Neutrophil (primary cell): ENCODE data around the gene ZBTB42.

ENCODE experiments used
- H3K27ac ChIP-seq: fragments of 200-600 bp; sonication (generic); 2 replicates; pipeline ENCODE4 v1.5.1; 2016; ENCODE audit warnings: mild to moderate bottlenecking, moderate library complexity
- H3K27me3 ChIP-seq: fragments of 200-600 bp; sonication (generic); 2 replicates; pipeline ENCODE4 v1.6.0; 2016; ENCODE audit warnings: mild to moderate bottlenecking
- H3K36me3 ChIP-seq: fragments of 200-600 bp; sonication (generic); 2 replicates; pipeline ENCODE4 v1.5.1; 2017
- H3K4me1 ChIP-seq, 2 experiments: fragments of 200-600 bp in 1 of 2; sonication (generic) in 1 of 2; 1 replicate in 1 of 2; 2 replicates in 1 of 2; pipeline versions ENCODE4 v1.5.1 to v1.6.1; 2013 to 2016; ENCODE audit warnings: low read depth in 1 of 2, low read length in 1 of 2, mild to moderate bottlenecking in 1 of 2, moderate library complexity in 1 of 2; ENCODE audit not compliant: control insufficient read depth in 1 of 2, insufficient read depth in 1 of 2
- H3K4me3 ChIP-seq, 2 experiments: fragments of 200-600 bp in 1 of 2; sonication (generic) in 1 of 2; 1 replicate in 1 of 2; 2 replicates in 1 of 2; pipeline ENCODE4 v1.5.1; 2013 to 2016; ENCODE audit warnings: low read depth in 1 of 2, low read length in 1 of 2, mild to moderate bottlenecking in 1 of 2, moderate library complexity in 1 of 2
- H3K9me3 ChIP-seq: fragments of 200-600 bp; sonication (generic); 2 replicates; pipeline ENCODE4 v1.5.1; 2016
- TF ChIP-seq, protein P1 (sequence below): fragments of 200-600 bp; sonication (generic); IDR thresholded peaks from 2 replicates; pipeline ENCODE4 v1.5.1; 2016; ENCODE audit warnings: antibody characterized with exemption

Gene ZBTB42

DNA sequence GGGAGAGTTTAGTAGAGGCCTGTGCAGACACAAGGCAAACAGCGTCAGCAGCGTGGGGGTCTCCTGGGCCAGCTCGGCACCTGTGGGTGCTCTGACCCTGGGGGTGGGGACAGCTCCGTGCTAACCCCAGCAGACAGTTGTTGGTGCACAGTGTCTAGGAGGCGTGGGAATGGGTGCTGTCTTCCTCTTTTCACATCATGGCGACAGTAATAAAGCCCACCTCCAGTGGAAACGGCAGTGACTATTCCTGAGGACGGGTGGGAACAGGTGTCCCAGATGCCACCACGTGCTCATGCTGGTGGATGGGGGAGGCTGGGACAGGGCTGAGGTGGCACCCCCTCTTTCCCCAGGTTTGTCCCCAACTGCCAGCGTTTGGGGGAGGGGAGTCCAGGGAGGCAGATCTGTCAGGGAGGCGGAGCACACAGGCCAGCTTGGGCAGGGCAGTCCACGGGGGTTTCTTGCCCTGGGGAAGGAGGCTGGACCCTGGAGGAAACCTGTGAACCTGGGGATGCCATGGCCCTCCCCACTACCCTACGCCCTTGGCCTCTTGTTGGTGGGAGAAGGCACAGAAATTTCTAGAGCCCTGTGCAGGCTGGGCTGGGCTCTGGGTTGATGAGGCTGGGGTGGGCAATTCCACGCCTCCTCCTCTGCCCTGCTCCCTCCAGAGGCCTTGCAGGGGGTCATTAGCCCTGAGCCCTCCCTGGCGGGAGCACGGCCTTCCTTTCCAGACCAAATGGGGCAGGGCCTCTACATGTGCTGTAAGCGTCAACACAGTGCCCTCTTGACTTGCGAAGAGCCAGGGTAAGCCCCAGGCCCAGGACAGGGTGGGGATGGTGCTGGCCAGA, 3.8 kb downstream of the ZBTB42 start:
- no peak overlapping the region for H3K27ac ChIP-seq
- TF ChIP-seq, protein P1, sequence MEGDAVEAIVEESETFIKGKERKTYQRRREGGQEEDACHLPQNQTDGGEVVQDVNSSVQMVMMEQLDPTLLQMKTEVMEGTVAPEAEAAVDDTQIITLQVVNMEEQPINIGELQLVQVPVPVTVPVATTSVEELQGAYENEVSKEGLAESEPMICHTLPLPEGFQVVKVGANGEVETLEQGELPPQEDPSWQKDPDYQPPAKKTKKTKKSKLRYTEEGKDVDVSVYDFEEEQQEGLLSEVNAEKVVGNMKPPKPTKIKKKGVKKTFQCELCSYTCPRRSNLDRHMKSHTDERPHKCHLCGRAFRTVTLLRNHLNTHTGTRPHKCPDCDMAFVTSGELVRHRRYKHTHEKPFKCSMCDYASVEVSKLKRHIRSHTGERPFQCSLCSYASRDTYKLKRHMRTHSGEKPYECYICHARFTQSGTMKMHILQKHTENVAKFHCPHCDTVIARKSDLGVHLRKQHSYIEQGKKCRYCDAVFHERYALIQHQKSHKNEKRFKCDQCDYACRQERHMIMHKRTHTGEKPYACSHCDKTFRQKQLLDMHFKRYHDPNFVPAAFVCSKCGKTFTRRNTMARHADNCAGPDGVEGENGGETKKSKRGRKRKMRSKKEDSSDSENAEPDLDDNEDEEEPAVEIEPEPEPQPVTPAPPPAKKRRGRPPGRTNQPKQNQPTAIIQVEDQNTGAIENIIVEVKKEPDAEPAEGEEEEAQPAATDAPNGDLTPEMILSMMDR = no peak

DNA sequence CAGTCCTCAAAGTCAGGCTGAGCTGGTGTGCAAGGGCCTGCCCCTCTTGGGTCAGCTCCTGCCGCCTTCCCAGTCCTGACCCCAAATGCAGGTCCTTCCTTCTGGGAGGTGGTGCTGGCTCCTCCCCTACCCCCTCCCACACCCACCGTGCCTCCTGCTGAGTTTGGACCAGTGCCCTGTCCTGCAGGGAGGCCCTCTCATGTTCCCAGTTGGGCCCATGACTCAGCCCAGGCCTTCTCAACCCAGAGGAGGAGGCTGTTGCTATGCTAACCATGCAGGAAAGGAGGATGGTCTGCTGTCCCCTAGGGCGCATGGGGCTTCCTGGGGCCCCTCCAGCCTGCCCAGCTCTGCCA, 4.4 kb downstream of the ZBTB42 start:
- Histone ChIP-seq H3K36me3 (no peaks in the 10 kb centered on the region), H3K27ac (no peak overlapping the region), H3K9me3 (no peaks in the 10 kb centered on the region), H3K4me1 (peaks cover 12 to 16% of the 10 kb centered on the region in 2 experiments), H3K4me3 (no peak overlapping the region), H3K27me3 (peaks cover 29% of the 10 kb centered on the region)
- TF ChIP-seq, protein P1 = no peak

More for the DNA sequence above, 3.8 kb downstream of the ZBTB42 start:
- peaks cover 14 to 21% of the 10 kb centered on the region in 2 experiments for H3K4me1 ChIP-seq
- no peaks in the 10 kb centered on the region for H3K36me3 ChIP-seq
- H3K27me3 ChIP-seq = peaks cover 35% of the 10 kb centered on the region
- H3K4me3 ChIP-seq = no peak overlapping the region
- H3K9me3 ChIP-seq = no peaks in the 10 kb centered on the region

DNA sequence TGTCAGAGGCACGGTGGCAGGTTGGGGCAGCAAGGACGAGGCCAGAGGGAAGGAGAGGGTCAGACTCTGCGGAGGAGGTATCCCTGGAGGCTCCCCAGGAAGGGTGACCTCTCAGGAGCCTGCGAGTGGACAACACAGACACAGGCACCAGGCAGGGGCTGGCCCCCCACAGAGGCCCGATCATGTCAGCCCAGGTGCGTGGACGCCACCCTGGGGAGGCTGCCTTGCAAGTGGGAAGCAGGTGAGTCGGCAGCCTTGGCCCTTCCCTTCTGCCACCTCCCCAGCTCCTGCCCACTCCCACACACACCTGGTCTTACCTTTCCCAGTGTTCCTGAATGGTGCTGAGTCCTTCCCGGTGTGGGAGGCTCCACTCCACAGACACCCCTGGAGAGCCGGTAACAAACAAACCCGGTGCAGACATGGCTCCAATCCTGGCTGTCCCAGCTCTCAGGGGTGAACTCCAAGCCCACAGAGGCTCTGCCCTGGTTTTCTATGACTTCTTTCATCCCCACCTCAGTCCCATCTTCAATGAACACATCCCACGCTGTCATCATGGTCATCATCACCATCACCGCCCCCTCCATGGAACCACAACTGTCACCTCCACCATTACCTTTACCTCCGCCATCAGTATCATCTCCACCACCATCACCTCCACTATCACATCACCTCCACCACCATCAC, 5.2 kb downstream of the ZBTB42 start:
- Histone ChIP-seq H3K27ac (no peak overlapping the region), H3K36me3 (no peaks in the 10 kb centered on the region), H3K27me3 (peaks cover 24% of the 10 kb centered on the region), H3K4me1 (peaks cover 9 to 13% of the 10 kb centered on the region in 2 experiments), H3K9me3 (no peaks in the 10 kb centered on the region), H3K4me3 (no peak overlapping the region)
- TF ChIP-seq, protein P1 = no peak

DNA sequence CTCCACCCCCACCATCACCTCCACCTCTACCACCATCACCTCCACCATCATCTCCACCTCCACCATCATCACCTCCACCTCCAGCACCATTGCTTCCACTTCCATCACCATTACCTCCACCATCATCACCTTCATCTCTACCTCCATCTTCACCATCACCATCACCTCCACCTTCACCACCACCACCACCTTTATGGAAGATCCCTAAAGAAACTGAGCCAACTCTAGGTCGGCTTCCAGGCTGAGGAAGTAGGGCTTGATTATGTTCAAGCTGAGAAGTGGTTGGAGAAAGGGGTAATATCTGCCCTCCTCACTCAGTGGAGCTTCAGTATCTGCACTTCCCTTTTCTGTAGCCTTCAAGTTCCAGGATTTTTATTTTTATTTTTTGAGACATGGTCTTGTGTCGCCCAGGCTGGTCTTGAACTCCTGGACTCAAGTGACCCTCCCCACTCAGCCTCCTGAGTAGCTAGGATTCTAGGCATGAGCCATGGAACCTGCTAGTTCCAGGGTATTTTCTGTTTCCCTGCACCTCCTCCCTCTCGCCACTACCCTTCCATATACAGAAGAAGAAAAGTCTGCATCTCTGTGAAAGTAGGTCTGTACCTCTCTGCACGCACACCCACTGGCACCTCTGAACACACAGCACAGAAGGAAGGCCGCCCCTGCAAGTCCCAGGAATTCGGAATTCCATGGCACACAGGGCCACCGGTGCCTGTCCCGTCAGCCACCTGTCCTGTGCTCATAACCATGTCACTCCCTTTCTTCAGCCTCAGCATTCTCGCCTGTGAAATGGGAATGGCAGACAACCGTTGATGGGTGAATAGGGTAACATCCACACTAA, 5.9 kb downstream of the ZBTB42 start:
- H3K4me3 ChIP-seq = no peak overlapping the region
- peaks cover 16% of the 10 kb centered on the region for H3K27me3 ChIP-seq
- H3K9me3 ChIP-seq = no peaks in the 10 kb centered on the region
- TF ChIP-seq, protein P1 = no peak
- H3K4me1 ChIP-seq = peaks cover 1 to 5% of the 10 kb centered on the region in 2 experiments
- H3K36me3 ChIP-seq = no peaks in the 10 kb centered on the region
- H3K27ac ChIP-seq = no peak overlapping the region

DNA sequence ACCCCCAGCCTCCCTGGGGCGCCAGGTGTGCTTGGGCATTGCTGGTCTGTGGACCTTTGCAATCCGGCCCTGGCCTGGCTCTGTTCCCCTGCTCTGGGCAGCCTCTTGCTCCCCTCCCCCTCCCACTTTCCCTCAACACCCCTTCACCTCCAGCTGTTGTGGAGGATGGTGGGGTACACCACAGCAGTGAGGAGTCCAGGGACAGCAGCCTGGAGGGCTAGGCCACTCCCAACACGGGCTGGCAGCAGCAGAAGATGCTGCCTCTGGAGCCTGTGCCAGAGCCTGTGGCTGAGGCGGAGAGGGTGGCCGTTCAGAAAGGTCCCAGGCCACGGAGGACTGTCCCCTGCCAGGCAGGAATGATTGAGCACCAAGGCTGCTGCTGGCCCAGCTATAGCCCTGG, 7.6 kb downstream of the ZBTB42 start:
- Histone ChIP-seq H3K4me1 (no peaks in the 10 kb centered on the region), H3K27ac (no peak overlapping the region), H3K9me3 (no peaks in the 10 kb centered on the region), H3K4me3 (no peak overlapping the region), H3K36me3 (no peaks in the 10 kb centered on the region), H3K27me3 (peaks cover under 1% of the 10 kb centered on the region)
- TF ChIP-seq, protein P1 = no peak
